ENCODE data around the gene RAB32.
"Not testable (repeated sequence)": the region's sequence is repeated elsewhere in the genome, so short reads cannot be mapped to it uniquely, and the experiment has no call there.

The RAB32 gene

GRCh38 chr6:146543211-146543939, at the start of gene RAB32:
TSS of gene RAB32 (plus strand) at chr6:146543833. CDS start at chr6:146543872, 39 bp downstream.
- peak; percentile 98 for DNase-seq

DNA sequence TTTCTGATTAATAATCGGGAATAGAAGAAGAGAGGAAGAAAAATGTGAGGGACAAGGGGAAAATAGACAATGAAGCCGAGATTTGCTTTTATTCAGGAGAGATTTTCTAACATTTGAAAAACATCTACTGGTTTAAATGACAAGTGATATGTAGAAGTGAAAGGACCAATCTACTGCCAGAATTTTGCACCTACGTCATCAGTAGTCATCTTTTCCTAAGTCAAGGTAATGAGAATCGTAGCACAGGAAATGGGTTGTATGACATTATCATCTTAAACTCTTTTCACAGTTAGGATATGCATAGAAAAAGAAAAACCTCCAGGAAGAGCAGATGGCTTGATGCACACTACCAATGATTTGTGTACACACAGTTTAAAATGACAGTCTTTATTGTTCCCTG, 45.3 kb upstream of the RAB32 start:
- no peak for DNase-seq

DNA sequence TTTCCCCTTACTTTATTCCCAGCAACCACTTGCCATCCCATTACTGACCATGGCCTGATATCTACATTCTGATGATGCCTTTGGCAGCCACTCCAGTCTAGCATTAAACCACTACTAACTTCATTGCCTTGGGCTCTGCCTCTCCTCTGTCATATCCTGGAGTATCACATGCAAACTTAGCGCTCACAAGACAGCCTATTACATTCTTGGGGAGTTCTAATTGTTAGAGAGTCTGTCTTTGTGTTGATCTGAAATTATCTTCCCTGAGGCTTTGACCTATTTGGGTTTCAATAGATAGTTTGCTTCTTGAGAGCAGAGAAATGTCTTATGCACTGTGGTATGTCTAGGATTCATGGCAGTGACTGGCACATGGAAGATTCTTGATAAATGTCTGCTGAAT, 40.5 kb upstream of the RAB32 start:
- no peak for DNase-seq

DNA sequence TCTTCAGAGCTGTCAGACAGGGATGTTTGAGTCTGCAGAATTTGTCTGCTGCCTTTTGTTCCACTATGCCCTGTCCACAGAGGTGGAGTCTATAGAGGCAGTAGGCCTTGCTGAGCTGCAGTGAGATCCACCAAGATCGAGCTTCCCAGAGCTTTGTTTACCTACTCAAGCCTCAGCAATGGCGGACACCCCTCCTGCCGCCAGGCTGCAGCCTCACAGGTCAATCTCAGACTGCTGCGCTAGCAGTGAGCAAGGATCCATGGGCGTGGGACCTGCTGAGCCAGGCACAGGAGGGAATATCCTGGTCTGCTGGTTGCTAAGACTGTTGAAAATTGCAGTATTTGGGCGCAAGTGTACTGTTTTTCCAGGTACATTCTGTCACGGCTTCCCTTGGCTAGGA, 28.4 kb upstream of the RAB32 start:
- DNase-seq = no peak

DNA sequence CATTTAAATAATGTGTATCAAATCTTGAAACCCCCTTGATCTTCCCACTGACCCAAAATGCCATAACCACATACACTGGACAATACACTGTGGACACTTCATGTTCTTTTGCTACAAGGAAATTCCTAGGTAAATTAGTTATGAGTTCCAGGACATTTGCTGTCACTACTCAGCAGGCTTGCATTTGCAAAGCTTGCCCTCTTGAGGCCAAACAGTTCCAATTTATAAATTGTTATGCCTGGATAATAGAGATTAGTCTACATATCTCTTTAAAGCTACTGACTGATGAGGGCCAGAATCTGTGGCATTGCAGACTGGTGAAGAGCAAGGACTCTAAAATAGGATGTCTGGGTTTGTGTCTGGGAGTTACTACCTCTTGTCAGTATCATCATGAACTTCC, 17.4 kb upstream of the RAB32 start:
- DNase-seq = no peak

- no peak for DNase-seq
Observed at GRCh38 chr6:146532702-146533101, 10.9 kb upstream of the RAB32 start.

DNA sequence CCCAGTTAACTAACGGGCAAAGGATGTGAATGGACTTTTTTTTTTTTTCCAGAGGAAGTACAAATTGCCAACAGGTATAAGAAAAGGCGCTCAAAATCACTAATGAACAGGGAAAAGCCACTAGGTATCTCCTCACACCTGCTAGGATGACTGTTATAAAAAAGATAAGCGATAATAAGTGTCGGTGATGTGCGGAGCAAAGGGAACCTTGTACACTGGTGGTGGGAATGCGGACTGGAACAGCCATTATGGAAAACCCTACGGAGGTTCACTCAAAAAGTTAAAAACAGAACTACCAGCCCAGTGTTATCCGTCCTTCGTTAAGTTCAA, 787 bp upstream of the RAB32 start:
- DNase-seq = no peak

DNA sequence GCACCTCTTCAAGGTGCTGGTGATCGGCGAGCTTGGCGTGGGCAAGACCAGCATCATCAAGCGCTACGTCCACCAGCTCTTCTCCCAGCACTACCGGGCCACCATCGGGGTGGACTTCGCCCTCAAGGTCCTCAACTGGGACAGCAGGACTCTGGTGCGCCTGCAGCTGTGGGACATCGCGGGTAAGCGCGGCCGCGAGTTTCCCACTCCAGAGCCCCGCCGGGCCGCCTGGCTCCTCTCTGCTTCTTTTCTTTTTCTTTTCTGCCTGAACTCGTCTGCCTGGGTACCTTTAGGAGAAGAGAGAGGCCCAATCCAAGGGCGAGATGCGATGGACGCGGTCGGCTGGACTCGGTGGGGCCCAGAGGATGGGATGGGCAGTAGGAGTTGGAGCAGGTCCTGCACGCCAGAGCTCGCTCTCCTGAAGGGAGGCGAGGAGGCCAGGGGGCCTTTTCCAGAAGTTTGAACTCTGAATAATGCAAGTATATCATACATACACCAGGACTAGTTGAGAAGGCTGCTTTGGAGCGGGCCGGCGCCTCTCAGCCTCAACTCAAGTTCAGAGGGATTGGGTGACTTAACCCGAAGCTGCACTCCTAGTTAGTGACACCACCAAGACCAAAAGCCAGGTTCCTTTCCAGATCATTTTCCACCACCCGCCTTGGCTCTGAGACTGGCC, 445 bp downstream of the RAB32 start:
- DNase-seq = peak; percentile 29

DNA sequence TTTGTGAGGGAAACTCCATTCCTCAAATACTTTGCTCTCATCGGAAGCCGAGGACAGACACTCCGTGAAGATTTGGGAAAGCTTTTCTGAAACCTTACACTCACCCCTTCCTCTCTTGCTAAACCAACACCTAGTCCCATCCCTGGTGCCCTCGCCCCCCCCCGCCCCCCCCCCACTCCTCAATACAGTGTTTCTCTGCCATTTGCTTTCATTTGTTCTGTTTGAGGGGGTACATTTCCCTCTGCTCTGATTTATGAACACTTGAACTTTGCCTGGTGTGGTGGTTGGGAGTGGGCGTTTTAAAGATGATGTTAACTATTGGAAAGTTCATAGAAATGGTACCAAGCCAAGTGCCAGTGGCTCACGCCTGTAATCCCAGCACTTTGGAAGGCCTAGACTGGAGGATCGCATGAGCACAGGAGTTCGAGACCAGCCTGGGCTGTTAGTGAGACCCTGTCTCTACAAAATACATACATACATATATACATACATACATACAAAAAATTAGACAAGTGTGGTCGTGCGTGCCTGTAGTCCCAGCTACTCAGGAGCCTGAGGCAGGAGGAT, 1.1 kb downstream of the RAB32 start:
- peak; percentile 24 for DNase-seq

DNA sequence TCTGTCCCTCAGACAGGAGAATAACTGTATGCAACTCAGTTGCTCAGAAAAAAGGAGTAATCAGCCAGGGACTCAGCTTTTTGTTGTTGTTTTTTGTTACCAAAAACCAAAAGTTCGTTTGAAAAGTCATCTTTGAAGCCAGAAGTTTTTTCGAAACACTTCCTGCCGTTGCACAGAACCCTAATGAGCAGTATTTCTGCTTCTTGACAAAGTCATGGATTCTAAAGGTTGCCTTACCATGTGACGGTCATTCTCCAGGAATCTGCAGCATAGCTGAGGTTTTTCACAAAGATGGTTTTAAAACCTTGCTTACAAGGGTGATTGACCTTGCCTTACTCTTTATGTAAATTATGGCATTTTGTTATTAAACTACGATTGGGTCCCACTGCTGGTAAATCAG, 1.9 kb downstream of the RAB32 start:
- peak; percentile 59 for DNase-seq

DNA sequence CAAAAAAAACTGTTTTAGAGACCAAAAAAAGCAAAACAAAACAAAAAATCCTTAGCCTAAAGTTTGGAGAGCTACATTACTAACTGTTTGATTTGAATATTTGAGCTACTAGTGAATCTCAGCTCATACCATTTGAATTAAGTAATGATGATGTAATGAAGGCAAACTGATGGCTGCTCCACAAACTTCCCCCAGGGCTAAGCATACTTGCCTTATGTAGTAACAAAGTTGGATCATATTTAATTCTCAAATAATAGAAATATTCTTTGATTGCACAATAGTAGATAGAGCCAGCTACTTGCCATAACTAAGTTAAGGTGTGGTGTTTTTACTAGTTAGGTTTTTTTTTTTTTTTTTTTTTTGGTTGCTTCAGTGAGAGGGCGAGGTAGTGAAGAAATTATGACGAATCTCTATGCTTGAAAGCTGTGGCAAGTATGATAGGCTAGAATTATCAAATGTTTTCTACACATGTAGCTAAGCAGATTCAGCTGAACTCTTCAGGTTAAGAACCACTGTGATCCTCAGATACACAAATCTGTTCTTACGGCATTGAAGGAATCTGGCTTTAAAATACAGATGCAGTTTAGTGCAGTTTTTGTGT, 2.9 kb downstream of the RAB32 start:
- peak; percentile 73 for DNase-seq

- DNase-seq = no peak
Observed at GRCh38 chr6:146547889-146548288, 4.3 kb downstream of the RAB32 start.

DNA sequence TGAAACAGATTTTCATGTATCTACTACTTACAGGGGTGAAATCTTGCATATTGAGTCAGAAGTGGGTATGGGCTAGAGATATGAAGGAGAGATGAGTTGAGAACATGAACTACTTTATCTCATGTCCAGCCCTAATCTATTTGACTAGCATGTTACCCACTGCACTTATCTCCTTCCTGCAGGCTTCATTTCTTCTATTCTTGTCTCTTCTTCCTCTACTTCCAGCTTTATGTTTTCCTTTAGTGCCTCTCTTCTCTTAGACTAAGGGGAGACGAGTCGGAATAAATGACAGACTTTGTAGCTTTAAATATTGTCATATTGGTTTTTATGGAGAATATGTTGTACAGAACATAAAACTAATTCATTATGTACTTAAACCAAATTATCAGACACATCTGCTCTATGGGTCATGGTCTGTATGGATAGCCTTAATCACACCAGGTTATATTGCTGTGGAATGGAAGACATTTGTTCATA, 5.3 kb downstream of the RAB32 start:
- DNase-seq = no peak

GRCh38 chr6:146550911-146551310, 7.3 kb downstream of the RAB32 start:
- DNase-seq = no peak

DNA sequence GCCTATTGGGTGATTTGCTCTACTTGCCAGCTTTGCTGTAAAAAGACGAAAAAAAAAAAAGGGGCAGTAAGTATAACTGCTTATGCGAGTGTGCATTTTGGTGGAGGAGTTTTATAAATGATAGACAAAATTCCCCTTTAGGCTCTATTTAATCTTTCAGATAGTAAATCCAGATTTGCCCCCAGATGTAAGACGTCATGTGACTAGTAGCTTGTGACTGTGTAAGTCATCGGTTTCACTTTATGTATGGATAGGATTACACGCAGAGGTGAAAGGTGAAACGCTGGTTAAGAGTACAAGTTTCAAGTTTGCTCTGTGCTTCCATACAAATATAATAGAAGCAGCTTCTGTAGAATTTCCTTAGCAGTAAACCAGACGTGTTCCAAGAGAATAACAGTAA, 7.9 kb downstream of the RAB32 start:
- no peak for DNase-seq

GRCh38 chr6:146553377-146554135, 9.9 kb downstream of the RAB32 start:
- no peak for DNase-seq

DNA sequence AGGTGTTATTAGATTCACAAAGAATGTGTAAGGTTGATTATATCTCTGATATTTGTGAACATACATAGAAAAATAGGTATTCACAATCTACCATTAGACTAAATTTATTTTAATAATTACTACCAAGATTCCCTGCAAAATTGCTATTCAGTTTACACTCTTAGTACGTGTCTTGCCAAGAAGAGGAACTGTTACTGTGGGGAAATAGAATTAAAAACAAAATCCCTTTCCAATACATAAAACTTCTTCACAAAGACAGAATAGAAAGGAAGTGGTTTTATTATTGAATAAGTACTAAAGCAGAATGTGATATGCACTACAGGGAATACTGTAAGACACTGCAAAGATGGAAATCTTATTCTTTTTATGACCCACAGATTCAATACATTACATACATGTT, 17.0 kb downstream of the RAB32 start:
- peak; percentile 30 for DNase-seq

- not testable (repeated sequence) for DNase-seq
Observed at GRCh38 chr6:146566661-146567060, 23.0 kb downstream of the RAB32 start.

DNA sequence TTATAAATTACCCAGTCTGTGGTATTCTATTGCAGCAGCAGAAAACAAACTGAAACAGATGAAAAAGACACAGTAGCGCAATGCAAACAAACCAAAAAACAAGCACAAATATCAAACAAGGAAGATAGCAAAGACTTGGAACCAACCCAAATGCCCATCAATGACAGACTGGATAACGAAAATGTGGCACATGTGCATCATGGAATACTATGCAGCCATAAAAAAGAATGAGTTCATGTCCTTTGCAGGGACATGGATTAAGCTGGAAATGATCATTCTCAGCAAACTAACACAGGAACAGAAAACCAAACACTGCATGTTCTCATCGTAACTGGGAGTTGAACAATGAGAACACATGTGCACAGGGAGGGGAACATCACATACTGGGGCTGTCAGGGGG, 25.0 kb downstream of the RAB32 start:
- DNase-seq = not testable (repeated sequence)

- DNase-seq = peak; percentile 32
Observed at GRCh38 chr6:146574211-146574610, 30.6 kb downstream of the RAB32 start.

- no peak for DNase-seq
Observed at GRCh38 chr6:146578054-146578453, 34.4 kb downstream of the RAB32 start.

DNA sequence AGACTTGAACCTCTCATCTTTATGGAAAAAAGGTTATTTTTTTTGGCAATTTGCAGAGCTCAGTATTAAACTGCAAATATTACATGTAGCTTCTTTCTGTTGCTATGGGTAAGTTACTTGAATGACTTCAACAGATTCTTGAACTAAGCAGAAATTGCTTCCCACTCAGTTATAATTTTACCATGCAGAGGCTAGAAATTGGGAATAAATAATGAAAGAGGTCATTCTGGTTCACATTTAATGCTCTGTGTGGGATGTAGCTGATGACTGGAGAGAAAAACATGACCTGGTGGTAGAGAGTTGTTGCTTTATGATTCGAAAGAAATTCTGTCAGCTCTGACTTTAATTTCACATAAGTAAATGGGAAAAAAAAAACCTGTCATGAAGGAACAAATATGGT, 38.3 kb downstream of the RAB32 start:
- DNase-seq = peak; percentile 22

GRCh38 chr6:146582857-146583256, 39.2 kb downstream of the RAB32 start:
- DNase-seq = peak; percentile 87
